T1000 (cell line): ENCODE data around the gene SFXN5.

Source experiments
- DNase-seq: peaks from one replicate; lab custom pipeline; 2025; ENCODE audit warnings: mixed read lengths; lab: John Stamatoyannopoulos, UW

Gene SFXN5

GRCh38 chr2:72979896-72980295 is 91.6 kb downstream of the SFXN5 start:
- DNase-seq = no peak

GRCh38 chr2:72975017-72975416 is 96.5 kb downstream of the SFXN5 start:
- DNase-seq = no peak

GRCh38 chr2:72974436-72974754 is 97.1 kb downstream of the SFXN5 start:
- no peak for DNase-seq

GRCh38 chr2:72973566-72974435 is 97.7 kb downstream of the SFXN5 start:
- DNase-seq = no peak

GRCh38 chr2:72973137-72973535 is 98.4 kb downstream of the SFXN5 start:
- DNase-seq = no peak

- DNase-seq = no peak
Observed at GRCh38 chr2:72972352-72973136, 99.0 kb downstream of the SFXN5 start.

- no peak for DNase-seq
Observed at GRCh38 chr2:72971036-72971435, 100.5 kb downstream of the SFXN5 start.

- DNase-seq = no peak
Observed at GRCh38 chr2:72969706-72970105, 101.8 kb downstream of the SFXN5 start.

GRCh38 chr2:72968286-72968685 is 103.2 kb downstream of the SFXN5 start:
- DNase-seq = no peak

GRCh38 chr2:72965770-72966450 is 105.6 kb downstream of the SFXN5 start:
- no peak for DNase-seq

- DNase-seq = no peak
Observed at GRCh38 chr2:72965016-72965415, 106.5 kb downstream of the SFXN5 start.

- DNase-seq = no peak
Observed at GRCh38 chr2:72964146-72964525, 107.4 kb downstream of the SFXN5 start.

- no peak for DNase-seq
Observed at GRCh38 chr2:72963423-72964145, 107.9 kb downstream of the SFXN5 start.

- no peak for DNase-seq
Observed at GRCh38 chr2:72962911-72963310, 108.6 kb downstream of the SFXN5 start.

GRCh38 chr2:72961853-72962468 is 109.6 kb downstream of the SFXN5 start:
- DNase-seq = no peak

GRCh38 chr2:72961036-72961720 is 110.3 kb downstream of the SFXN5 start:
- no peak for DNase-seq

- no peak for DNase-seq
Observed at GRCh38 chr2:72959995-72960981, 111.2 kb downstream of the SFXN5 start.

- no peak for DNase-seq
Observed at GRCh38 chr2:72959554-72959953, 112.0 kb downstream of the SFXN5 start.

- DNase-seq = no peak
Observed at GRCh38 chr2:72958542-72959385, 112.7 kb downstream of the SFXN5 start.
